NCI-H146 (cell line): Measurements from ENCODE around the gene HPS3.
A peak's percentile ranks its signal among the peaks of the same experiment; 100 is the strongest.

Experiments
- DNase-seq: peaks from one replicate; lab custom pipeline; 2025; lab: John Stamatoyannopoulos, UW

The HPS3 gene

GRCh38 chr3:149120051-149120972 is 9.1 kb upstream of the HPS3 start:
- peak; percentile 68 for DNase-seq

- DNase-seq = no peak
Observed at GRCh38 chr3:149122721-149123578, 6.5 kb upstream of the HPS3 start.

- peak; percentile 30 for DNase-seq
Observed at GRCh38 chr3:149128821-149129220, 617 bp upstream of the HPS3 start.

- no peak for DNase-seq
Observed at GRCh38 chr3:149131589-149131988, 2.2 kb downstream of the HPS3 start.

GRCh38 chr3:149134575-149134974 is 5.1 kb downstream of the HPS3 start:
- no peak for DNase-seq

- no peak for DNase-seq
Observed at GRCh38 chr3:149142682-149143081, 13.2 kb downstream of the HPS3 start.

- DNase-seq = no peak
Observed at GRCh38 chr3:149145356-149145755, 15.9 kb downstream of the HPS3 start.

GRCh38 chr3:149145974-149146373 is 16.5 kb downstream of the HPS3 start:
- no peak for DNase-seq

GRCh38 chr3:149150436-149150835 is 21.0 kb downstream of the HPS3 start:
- DNase-seq = no peak

- DNase-seq = no peak
Observed at GRCh38 chr3:149151843-149152242, 22.4 kb downstream of the HPS3 start.

- DNase-seq = no peak
Observed at GRCh38 chr3:149152420-149152819, 23.0 kb downstream of the HPS3 start.

- DNase-seq = no peak
Observed at GRCh38 chr3:149153402-149153801, 24.0 kb downstream of the HPS3 start.

- DNase-seq = no peak
Observed at GRCh38 chr3:149160754-149161300, 31.4 kb downstream of the HPS3 start.

GRCh38 chr3:149162007-149162406 is 32.6 kb downstream of the HPS3 start:
- no peak for DNase-seq

- DNase-seq = no peak
Observed at GRCh38 chr3:149163066-149163465, 33.6 kb downstream of the HPS3 start.

- DNase-seq = peak; percentile 8
Observed at GRCh38 chr3:149167898-149168297, 38.5 kb downstream of the HPS3 start.

- no peak for DNase-seq
Observed at GRCh38 chr3:149170672-149171071, 41.2 kb downstream of the HPS3 start.

GRCh38 chr3:149174901-149175300 is 45.5 kb downstream of the HPS3 start:
- DNase-seq = no peak

GRCh38 chr3:149177122-149177521 is 47.7 kb downstream of the HPS3 start:
- DNase-seq = no peak

- DNase-seq = no peak
Observed at GRCh38 chr3:149179220-149179619, 49.8 kb downstream of the HPS3 start.

GRCh38 chr3:149180057-149180573 is 50.7 kb downstream of the HPS3 start:
- no peak for DNase-seq

GRCh38 chr3:149181182-149181581 is 51.7 kb downstream of the HPS3 start:
- DNase-seq = no peak
